ENCODE measurements around the gene PIEZO2. TPM values are rescaled to one million over a fixed set of nuclear protein-coding genes. Genes with fewer than 3 reads are reported as not detected.
A peak's percentile ranks its signal among the peaks of the same experiment; 100 is the strongest.

The PIEZO2 gene
- total RNA-seq, 1 experiment from 2014 or later, result 5.5 TPM

GRCh38 chr18:11035376-11035775 lies 114.0 kb downstream of the PIEZO2 start:
- Histone ChIP-seq H3K4me1 (ENCODE audit: insufficient read depth, low read length, poor library complexity, severe bottlenecking) (no peaks in the 10 kb centered on the region), H3K36me3 (ENCODE audit: insufficient read depth, low read length, poor library complexity, severe bottlenecking) (no peaks in the 10 kb centered on the region), H3K9me3 (ENCODE audit: low read depth, low read length, poor library complexity, severe bottlenecking) (no peaks in the 10 kb centered on the region), H3K27me3 (replicated peaks; ENCODE audit: insufficient read depth, low read depth, low read length, poor library complexity) (peaks cover 14% of the 10 kb centered on the region), H3K4me3 (ENCODE audit: low read depth, low read length, poor library complexity, severe bottlenecking) (no peak overlapping the region), H3K27ac (ENCODE audit: low read depth, low read length, poor library complexity, severe bottlenecking) (no peak overlapping the region)
- BruUV-seq (replicated peaks), result no TSS peak
- CTCF ChIA-PET, result interaction anchor here (0.7 to 1.0 kb wide), 2 partner anchors 249 to 352 kb away, joined by 3 to 4 read pairs; no protein-coding TSS in a partner anchor
- DNase-seq (ENCODE audit: low spot score), result peak; percentile 21
- TF ChIP-seq EZH2 (IDR thresholded peaks at IDR 0.05; ENCODE audit: borderline replicate concordance, low read depth, low read length, poor library complexity, severe bottlenecking) (no peak), CTCF (conservative IDR thresholded peaks at IDR 0.05; ENCODE audit: low read depth, low read length) (no peak)
- POLR2A ChIA-PET (ENCODE audit: low non-redundant PET), result no interaction called here
- intact Hi-C loops (cut with micrococcal nuclease; ENCODE audit: unreplicated experiment), result no loop called here

- H3K27me3 ChIP-seq (replicated peaks; ENCODE audit: insufficient read depth, low read depth, low read length, poor library complexity), result peaks cover 14% of the 10 kb centered on the region
- no peak for DNase-seq (ENCODE audit: low spot score)
- intact Hi-C loops (cut with micrococcal nuclease; ENCODE audit: unreplicated experiment), result no loop called here
- TF ChIP-seq EZH2 (IDR thresholded peaks at IDR 0.05; ENCODE audit: borderline replicate concordance, low read depth, low read length, poor library complexity, severe bottlenecking) (no peak), CTCF (conservative IDR thresholded peaks at IDR 0.05; ENCODE audit: low read depth, low read length) (no peak)
- CTCF ChIA-PET, result interaction anchor here (1.0 kb wide), 1 partner anchor 353 kb away, joined by 3 read pairs; no protein-coding TSS in a partner anchor
- POLR2A ChIA-PET (ENCODE audit: low non-redundant PET), result no interaction called here
- no TSS peak for BruUV-seq (replicated peaks)
- no peak overlapping the region for H3K27ac ChIP-seq (ENCODE audit: low read depth, low read length, poor library complexity, severe bottlenecking)
- H3K9me3 ChIP-seq (ENCODE audit: low read depth, low read length, poor library complexity, severe bottlenecking), result no peaks in the 10 kb centered on the region
- H3K4me3 ChIP-seq (ENCODE audit: low read depth, low read length, poor library complexity, severe bottlenecking), result no peak overlapping the region
- no peaks in the 10 kb centered on the region for H3K36me3 ChIP-seq (ENCODE audit: insufficient read depth, low read length, poor library complexity, severe bottlenecking)
- no peaks in the 10 kb centered on the region for H3K4me1 ChIP-seq (ENCODE audit: insufficient read depth, low read length, poor library complexity, severe bottlenecking)
Measured at GRCh38 chr18:11034884-11035283, 114.5 kb downstream of the PIEZO2 start.

GRCh38 chr18:11033503-11033902 lies 115.9 kb downstream of the PIEZO2 start:
- no peaks in the 10 kb centered on the region for H3K4me1 ChIP-seq (ENCODE audit: insufficient read depth, low read length, poor library complexity, severe bottlenecking)
- no peak overlapping the region for H3K27ac ChIP-seq (ENCODE audit: low read depth, low read length, poor library complexity, severe bottlenecking)
- POLR2A ChIA-PET (ENCODE audit: low non-redundant PET), result no interaction called here
- H3K36me3 ChIP-seq (ENCODE audit: insufficient read depth, low read length, poor library complexity, severe bottlenecking), result no peaks in the 10 kb centered on the region
- no peak overlapping the region for H3K4me3 ChIP-seq (ENCODE audit: low read depth, low read length, poor library complexity, severe bottlenecking)
- H3K9me3 ChIP-seq (ENCODE audit: low read depth, low read length, poor library complexity, severe bottlenecking), result no peaks in the 10 kb centered on the region
- intact Hi-C loops (cut with micrococcal nuclease; ENCODE audit: unreplicated experiment), result no loop called here
- TF ChIP-seq EZH2 (IDR thresholded peaks at IDR 0.05; ENCODE audit: borderline replicate concordance, low read depth, low read length, poor library complexity, severe bottlenecking) (no peak), CTCF (conservative IDR thresholded peaks at IDR 0.05; ENCODE audit: low read depth, low read length) (no peak)
- peaks cover 6% of the 10 kb centered on the region for H3K27me3 ChIP-seq (replicated peaks; ENCODE audit: insufficient read depth, low read depth, low read length, poor library complexity)
- no TSS peak for BruUV-seq (replicated peaks)
- DNase-seq (ENCODE audit: low spot score), result no peak
- CTCF ChIA-PET, result no interaction called here
